Measurements from ENCODE around the gene IL3RA.

IL3RA gene

GRCh38 chrX:1380672-1381233 is 44.2 kb downstream of the IL3RA start:
- no peak for DNase-seq (ENCODE audit: low read depth in 2 of 2, low spot score in 1 of 2)

- DNase-seq (ENCODE audit: low read depth in 2 of 2, low spot score in 1 of 2): no peak
Measured at GRCh38 chrX:1384658-1385252, 48.2 kb downstream of the IL3RA start.

- DNase-seq (ENCODE audit: low read depth in 2 of 2, low spot score in 1 of 2): no peak
Measured at GRCh38 chrX:1385253-1386223, 49.0 kb downstream of the IL3RA start.

GRCh38 chrX:1386338-1387127 is 49.9 kb downstream of the IL3RA start:
- DNase-seq (ENCODE audit: low read depth in 2 of 2, low spot score in 1 of 2): no peak

- no peak for DNase-seq (ENCODE audit: low read depth in 2 of 2, low spot score in 1 of 2)
Measured at GRCh38 chrX:1387141-1387776, 50.7 kb downstream of the IL3RA start.

- DNase-seq (ENCODE audit: low read depth in 2 of 2, low spot score in 1 of 2): no peak
Measured at GRCh38 chrX:1388651-1389050, 52.1 kb downstream of the IL3RA start.

GRCh38 chrX:1389181-1389992 is 52.8 kb downstream of the IL3RA start:
- DNase-seq (ENCODE audit: low read depth in 2 of 2, low spot score in 1 of 2): no peak

GRCh38 chrX:1389993-1390285 is 53.4 kb downstream of the IL3RA start:
- no peak for DNase-seq (ENCODE audit: low read depth in 2 of 2, low spot score in 1 of 2)

GRCh38 chrX:1390621-1391369 is 54.2 kb downstream of the IL3RA start:
- no peak for DNase-seq (ENCODE audit: low read depth in 2 of 2, low spot score in 1 of 2)

GRCh38 chrX:1391370-1391706 is 54.8 kb downstream of the IL3RA start:
- DNase-seq (ENCODE audit: low read depth in 2 of 2, low spot score in 1 of 2): peak in 1 of 2 donors; percentile 83

- DNase-seq (ENCODE audit: low read depth in 2 of 2, low spot score in 1 of 2): peak; percentile 99
Measured at GRCh38 chrX:1391707-1392375, 55.3 kb downstream of the IL3RA start, which contains the start of gene SLC25A6. Gene SLC25A6 (minus strand): TSS chrX:1392113. CDS start chrX:1392009, 104 bp downstream.

- DNase-seq (ENCODE audit: low read depth in 2 of 2, low spot score in 1 of 2): no peak
Measured at GRCh38 chrX:1392376-1393068, 55.9 kb downstream of the IL3RA start.

GRCh38 chrX:1393871-1394615 is 57.5 kb downstream of the IL3RA start:
- DNase-seq (ENCODE audit: low read depth in 2 of 2, low spot score in 1 of 2): no peak

GRCh38 chrX:1394731-1395501 is 58.3 kb downstream of the IL3RA start:
- DNase-seq (ENCODE audit: low read depth in 2 of 2, low spot score in 1 of 2): no peak

GRCh38 chrX:1395646-1396216 is 59.1 kb downstream of the IL3RA start:
- DNase-seq (ENCODE audit: low read depth in 2 of 2, low spot score in 1 of 2): no peak

- DNase-seq (ENCODE audit: low read depth in 2 of 2, low spot score in 1 of 2): no peak
Measured at GRCh38 chrX:1397001-1397400, 60.4 kb downstream of the IL3RA start.

Data from stimulated activated CD8-positive, alpha-beta memory T cell treated with anti-CD3 and anti-CD28 coated beads, Interleukin-4, amount 100 ng/mL, for 4 hours (primary cell).